Measurements from ENCODE around the gene SPATA33.

SPATA33 gene

DNA sequence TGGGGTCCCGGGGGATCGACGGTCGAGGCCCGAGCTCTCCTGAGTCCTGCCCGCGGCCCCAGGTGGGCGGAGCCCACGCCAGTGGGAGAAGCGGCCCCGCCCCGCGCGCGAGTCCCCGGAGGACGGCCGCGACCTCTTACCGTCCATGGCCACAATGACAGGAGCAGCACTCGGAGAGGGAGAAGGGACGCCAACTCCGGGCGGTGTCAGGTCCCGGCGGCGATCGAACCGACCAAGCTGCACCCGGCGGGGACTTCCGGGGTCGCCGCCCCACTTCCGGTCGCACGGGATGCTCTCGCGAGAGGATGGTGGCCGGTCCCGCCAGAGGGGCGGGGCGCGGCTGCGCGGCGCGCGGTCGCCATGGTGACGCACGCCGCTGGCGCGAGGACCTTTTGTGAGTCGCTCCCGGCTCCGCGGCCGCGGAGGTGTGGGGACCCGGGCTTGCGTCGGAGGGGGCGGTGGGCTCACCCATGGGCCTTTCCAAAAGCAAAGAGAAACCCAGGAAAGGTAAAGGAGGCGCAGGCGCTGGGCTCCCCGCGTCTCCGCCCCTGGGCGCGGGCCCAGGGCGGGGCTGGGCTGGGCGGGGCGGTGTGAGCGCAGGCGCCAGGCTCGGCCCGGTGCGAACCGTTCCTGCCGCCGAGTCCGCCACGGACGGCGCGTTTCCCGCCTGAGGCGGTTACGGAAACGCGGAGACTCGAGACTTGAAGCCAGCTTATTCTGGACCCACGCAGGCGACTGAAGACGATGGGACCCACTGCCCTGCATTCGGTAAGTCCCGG is at the start of gene SPATA33, which contains the start of gene CHMP1A:
Gene SPATA33 (plus strand): TSS at position 395 of the 779 bp plus-strand sequence. CDS start 76 bp downstream, at position 471.
Gene CHMP1A (minus strand): TSS at position 267 of the 779 bp plus-strand sequence. CDS start 120 bp downstream, at position 147.
- DNase-seq: peak; percentile 96

DNA sequence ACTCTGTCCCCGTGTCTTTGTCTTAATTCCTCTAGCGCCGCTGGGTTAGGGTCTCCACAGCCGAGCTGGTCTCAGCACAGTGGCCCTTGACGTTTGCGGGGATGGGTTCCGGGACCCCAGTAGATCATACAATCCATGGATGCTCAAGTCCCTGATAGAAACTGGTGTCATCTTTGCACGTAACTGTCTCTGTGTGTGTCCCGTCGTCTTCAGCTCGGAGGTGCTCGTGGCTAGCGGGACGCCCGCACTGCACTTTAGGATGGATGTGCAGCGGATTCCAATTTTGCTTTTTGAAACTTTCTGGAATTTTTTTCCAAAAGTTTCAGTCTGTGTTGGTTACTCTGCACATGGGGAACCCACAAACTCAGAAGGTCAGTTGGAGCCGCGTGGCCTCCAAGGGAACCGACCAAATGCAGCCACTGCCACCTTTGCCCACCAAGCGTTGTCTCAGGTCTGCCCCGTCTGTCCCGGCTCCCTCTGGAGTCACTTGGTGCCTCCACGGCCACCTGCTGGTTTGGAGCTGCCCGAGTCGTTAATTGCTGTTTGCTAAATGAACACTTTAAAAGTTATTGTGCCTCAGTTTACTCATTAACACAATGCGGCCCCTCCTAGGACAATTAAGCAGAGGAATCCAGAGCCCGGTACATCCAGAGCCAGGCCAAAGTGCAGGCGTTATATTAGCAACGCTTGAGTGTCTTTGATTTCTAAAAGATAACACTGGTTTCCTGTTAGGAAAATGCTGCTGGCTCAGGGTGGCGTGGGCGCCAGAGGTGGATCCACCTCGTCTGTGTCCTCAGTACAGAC is 49.5 kb upstream of the SPATA33 start:
- no peak for DNase-seq

DNA sequence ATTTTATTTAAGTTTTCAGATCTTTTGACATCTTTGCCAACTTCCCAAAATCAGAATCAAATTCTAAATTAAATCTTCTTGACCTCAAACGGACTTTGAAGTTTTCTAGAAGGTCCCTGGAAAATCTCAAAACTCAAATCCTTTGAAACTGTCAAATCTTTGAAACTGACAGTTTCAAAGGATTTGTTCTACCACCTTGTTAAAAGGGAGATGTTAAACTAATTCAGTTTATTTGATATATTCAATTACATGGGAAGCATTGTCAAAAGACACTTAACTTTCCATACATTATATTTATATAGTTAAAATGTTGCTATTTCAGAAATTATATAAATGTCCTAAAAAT is 47.6 kb upstream of the SPATA33 start:
- no peak for DNase-seq

DNA sequence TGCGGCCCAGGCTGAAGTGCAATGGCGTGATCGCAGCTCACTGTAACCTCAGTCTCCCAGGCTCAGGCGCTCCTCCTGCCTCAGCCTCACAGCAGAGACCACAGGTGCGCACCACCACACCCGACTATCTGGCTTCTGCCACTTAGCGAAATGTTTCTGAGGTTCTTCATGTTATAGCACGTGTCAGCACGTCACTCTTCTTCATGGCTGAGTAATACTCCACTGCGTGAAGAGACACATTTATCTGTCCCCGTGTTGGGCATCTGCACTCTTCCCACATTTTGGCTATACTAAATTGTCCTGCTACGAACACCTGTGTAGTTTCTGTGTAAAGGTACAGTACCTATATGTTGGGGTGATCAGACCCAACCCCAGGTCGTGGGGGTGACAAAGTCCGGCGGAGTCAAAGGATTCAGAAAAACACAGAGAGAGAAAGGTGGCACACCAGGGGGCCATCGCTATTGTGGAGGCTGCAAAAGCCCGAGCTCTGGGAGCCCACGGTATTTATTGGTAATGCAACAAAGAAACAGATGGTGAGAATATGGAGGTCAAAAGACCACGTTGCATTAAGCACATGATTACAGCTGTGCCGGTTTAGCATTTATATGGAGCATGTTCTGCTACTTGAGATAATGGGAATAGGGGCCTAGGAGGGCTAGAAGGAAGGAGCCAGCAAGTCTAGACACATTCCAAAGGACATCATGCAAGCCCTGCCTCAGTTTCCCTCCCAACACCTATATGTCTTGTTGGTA is 45.0 kb upstream of the SPATA33 start:
- peak; percentile 60 for DNase-seq

DNA sequence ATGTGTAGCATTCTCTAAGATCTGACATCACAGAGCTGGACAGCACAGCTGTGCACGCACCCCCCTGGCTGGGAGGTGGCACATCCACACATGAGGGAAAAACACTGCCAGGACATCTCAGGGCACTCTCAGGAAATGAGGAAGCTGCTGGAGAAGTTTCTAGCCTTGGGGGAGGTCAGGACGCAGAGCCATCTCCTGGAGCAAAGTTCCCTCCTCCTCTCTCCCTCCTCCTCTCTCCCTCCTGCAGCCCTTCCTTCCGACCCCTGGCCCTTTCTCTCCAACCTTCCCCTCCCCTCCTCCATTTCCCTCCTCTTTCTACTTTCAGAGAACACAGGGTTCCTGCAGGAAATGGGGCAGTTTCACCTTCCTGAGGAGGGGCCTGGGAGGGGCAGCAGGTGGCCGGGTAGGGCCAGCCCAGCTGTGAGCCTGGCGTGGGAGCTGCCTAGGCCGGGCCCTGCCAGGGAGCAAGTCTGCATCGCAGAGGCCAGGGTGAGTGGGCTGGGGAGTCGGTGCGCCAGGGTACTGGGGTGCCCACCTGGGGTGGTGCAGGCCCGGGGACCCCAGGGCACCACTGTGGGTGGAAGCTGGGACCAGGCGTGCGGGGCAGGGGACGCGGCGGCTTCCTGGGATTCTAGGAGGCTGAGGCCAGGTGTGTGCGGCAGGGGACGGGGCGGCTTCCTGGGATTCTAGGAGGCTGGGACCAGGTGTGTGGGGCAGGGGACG is 44.2 kb upstream of the SPATA33 start, which contains the start of gene DPEP1:
Gene DPEP1 (plus strand): TSS at position 412 of the 723 bp plus-strand sequence. CDS start 16,769 bp downstream, outside the sequence.
- DNase-seq: no peak

DNA sequence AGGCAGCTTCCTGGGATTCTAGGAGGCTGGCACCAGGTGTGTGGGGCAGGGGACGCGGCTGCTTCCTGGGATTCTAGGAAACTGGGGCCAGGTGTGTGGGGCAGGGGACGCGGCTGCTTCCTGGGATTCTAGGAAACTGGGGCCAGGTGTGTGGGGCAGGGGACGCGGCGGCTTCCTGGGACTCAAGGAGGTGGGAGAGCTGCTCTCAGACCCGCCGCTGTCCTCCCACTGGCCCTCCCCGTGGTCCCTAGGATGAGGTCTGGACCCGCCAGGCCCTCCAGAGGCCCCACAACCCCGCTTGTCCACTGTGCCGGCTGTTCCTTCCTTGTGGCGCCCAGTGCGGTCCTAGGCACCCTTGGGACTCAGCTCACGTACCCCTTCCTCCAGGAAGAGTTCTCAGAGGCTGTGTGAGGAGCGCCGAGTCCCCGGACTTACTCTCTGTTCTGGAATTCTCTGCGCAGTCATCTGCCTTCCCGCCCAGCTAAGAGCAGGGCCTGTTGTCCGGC is 43.6 kb upstream of the SPATA33 start:
- DNase-seq: no peak

DNA sequence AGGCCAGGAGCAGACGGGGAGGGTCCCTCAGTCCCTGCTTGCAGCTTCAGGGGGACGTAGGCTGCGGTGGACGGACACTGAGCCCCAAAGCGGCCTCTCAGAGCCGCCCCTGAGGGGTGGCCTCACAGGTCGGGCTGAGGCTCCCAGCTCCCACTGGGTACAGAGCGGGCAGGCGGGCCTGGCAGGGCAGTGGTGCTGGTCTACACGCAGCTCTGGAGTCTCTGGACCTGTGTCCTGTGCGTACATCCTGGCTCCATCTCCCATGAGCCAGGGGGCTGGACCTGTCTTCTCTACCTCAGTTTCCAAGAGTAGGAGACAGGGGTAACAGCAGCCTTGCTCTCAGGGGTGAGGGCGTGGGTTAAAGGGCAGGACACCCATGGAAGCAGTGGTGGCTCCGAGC is 42.5 kb upstream of the SPATA33 start:
- no peak for DNase-seq

DNA sequence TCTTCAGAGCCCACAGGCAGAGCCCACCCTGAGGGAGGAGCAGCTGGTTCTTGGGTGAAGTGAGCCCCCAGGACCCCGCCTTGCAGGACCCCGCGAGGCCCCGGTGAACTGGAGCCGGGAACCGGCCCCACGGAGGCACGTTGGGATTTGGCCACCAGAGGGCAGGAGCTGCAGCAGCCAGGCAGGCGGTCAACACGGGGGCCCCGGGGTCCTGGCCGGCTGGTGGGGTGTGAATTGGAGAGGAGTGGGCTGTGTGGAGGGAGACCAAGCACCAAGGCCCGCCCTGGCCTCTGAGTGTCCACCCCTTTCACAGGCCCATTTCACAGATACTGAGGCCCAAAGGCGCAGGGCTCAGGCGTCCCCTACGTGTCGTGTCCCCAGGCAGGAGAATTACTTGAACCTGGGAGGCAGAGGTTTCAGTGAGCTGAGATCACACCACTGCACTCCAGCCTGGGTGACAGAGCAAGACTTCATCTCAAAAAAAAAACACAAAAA is 42.0 kb upstream of the SPATA33 start:
- no peak for DNase-seq

DNA sequence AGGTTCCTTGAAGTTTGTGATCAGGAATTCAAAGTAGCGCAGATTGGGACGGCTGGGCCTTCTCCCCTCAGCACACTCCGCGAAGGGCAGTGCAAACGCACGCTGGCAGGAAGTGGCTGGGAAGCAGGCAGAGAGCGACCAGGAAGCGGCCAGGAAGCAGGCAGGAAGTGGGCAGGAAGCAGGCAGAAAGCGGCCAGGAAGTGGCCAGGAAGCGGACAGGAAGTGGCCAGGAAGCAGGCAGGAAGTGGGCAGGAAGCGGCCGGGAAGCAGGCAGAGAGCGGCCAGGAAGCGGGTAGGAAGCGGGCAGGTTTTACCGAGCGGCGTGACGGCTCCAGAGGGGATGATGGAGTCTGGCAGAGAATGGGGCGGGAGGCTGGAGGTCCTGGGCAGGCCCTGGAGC is 41.0 kb upstream of the SPATA33 start:
- DNase-seq: no peak

DNA sequence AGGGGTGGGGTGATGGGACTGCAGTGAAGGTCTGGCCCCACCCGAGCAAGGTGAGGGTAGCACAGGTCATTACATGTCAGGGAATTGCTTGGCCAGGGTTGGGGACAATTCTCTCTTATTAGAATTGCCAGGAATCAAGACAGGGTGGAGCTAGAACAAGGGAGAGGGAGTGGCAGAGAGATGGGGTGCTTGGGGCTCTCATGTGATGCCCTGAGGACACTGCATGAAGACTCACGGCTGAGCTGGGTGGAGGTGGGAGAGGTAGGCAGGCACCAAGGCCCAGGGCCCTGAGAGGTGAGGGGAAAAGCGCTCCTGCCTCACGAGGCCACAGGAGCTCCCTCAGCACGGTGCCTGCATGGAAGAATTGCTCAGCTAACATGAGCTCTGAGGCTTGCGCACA is 40.6 kb upstream of the SPATA33 start:
- DNase-seq: no peak

DNA sequence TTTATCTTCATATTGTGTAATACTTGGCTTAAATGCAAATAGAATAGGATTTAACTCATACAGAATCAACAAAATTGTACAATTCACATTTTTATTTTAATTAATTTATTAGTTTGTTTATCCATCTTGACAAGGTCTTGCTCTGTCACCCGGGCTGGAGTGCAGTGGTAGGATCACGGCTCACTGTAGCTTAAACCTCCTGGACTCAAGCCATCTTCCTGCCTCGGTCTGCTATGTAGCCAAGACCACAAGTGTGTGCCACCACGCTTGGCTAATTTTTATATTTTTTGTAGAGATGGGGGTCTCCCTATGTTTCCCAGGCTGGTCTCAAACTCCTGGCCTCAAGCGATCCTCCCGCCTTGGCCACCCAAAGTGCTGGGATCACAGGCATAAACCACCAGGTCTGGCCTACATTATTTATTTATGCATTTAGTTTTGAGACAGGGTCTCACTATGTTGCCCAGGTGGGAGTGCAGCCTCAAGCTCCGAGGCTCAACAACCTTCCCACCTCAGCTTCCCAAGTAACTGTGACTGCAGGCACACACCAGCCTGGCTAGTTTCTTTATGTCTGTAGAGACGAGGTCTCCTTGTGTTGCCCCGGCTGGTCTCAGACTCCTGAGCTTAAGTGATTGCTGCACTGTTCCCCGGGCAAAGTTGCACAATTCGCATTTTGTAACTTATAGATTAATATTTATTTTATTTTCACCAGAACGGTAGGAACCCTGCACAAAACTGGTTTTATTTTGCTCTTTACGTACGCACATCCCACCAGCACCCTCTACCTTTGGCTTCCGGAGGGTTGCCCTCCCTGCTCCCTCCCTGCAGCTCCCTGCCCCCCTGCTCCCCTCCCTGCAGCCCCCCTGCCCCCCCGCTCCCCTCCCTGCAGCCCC is 39.3 kb upstream of the SPATA33 start:
- DNase-seq: no peak

DNA sequence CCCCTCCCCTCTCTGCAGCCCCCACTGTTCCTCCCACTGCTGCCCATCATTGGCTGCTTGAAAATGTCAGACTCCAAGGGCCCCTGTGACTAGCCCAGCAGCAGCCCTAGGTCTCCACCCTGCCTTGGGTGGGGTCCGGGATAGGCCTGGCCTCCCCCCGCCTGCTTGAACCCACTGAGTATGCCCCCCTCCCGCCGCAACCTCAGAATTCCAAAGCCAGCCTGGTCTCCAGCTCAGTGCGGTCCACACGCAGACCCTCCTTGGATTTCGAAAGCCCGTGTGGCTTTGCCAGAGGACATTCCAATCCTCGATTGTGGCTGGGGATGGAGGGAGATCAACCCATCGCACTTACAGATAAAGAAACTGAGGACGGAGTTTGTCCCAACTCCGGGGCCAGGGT is 37.8 kb upstream of the SPATA33 start:
- DNase-seq: peak; percentile 58

DNA sequence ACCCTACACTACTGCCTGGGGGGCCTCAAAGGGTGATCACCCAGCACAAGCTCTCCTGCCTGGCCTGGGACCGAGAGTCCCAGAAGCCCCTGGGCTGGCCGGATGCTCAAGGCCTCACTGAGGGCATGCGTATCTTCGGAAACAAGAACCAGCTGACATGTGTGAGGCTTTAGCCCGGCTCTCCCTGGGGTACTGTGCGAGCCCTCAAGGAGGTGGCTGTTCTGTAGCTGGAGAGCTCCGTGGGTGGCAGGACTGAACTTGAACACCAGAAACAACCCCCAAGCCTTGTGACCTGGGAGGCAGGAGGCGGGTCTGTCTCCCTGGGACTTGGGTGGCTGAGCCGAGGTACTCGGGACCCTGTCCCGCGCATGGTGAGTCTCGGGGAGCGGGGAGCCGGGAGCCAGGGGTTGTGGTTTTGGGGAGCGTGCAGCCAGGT is 37.2 kb upstream of the SPATA33 start:
- peak; percentile 43 for DNase-seq

DNA sequence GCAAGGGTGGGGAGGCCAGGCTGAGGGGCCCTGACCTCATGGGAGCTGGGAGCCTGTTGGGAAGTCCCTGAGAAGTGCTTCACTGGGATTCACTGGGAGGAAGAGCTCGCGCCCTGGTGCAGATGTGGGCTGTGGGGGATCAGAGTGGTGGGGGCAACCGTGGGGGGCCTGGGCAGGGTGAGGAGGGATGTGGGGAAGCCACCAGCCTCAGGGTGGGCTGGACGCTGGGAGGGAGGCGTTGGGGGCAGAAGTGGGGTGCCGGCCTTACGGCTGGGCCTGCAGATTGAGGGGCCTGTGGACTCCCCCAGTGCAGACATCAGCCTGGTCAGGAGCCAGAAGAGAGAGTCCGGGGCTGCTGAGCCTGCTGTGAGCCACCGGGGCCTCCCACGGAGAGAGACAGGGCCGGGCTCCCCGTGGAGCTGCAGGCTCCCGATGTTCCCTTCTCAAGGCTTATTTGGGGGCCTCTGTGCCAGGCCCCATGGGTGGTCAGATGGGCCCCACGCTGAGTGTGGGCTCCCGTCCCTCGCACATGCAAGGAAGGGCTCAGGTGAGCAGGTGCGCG is 36.4 kb upstream of the SPATA33 start:
- no peak for DNase-seq

DNA sequence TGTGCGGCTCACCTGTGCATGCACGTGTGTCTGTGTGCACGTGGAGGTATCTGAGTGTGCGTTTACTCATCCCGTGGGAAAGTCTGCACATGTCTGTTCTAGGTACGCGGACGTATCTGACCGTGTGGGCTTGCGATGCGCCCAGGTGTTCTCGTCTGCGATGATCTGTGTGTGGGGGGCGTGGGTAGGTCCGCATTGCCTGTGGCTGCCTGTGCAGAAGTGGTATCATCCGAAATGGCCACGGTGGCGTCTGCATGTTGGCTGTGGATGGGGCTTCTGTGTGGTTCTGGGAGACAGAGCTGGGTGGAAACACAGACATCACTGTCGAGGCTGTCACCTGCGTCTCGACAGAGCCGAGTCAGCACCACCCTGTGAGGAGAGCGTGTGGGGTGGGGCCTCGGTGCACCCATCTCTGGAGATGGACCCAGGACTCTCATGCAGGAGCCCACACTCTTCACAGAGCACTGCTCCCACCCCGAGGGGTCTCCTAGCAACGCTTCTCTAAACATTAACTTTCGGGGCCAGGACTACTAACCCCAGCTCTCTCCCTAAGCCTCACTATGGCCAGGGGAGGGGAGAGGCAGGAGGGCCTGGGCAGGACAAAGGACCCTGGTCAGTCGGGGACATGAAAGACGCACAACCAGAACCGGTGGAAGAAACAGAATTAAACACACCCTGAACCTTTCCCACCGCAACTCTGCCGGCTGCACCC is 35.8 kb upstream of the SPATA33 start:
- no peak for DNase-seq

DNA sequence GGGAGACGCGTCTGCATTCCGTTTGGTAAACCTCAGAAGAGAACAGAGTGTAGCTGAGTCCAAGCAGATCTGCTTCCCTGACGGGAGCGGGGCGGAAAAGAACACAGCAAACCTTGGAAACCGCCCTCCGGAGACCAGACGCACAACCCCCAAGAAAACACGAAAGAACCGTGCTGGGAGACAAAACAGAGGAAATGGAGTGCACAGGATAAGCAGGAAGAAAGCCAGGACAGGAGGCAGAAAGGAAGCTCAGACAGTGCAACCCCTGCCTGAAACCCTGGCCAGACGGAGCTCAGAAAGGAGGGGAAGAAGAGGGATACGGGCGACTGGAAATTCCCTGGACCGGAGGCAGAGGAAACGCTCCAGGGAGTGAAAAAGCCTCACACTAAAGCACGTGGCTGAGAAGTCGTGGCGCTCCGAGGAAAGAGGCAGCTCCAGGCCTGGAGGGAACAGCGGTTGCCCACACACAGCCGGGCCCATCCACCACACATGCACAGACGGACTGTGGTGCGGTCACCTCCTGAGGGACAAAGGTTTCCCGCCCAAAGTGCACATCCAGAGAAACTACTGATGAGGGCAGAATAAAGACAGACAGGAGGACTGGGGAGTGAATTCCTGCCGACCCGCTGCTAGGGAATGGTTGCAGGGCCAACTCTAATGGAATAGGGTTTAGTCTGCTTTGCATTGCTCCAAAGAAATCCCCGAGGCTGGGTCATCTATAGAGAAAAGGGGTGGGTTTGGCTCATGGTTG is 34.0 kb upstream of the SPATA33 start:
- peak; percentile 52 for DNase-seq

DNA sequence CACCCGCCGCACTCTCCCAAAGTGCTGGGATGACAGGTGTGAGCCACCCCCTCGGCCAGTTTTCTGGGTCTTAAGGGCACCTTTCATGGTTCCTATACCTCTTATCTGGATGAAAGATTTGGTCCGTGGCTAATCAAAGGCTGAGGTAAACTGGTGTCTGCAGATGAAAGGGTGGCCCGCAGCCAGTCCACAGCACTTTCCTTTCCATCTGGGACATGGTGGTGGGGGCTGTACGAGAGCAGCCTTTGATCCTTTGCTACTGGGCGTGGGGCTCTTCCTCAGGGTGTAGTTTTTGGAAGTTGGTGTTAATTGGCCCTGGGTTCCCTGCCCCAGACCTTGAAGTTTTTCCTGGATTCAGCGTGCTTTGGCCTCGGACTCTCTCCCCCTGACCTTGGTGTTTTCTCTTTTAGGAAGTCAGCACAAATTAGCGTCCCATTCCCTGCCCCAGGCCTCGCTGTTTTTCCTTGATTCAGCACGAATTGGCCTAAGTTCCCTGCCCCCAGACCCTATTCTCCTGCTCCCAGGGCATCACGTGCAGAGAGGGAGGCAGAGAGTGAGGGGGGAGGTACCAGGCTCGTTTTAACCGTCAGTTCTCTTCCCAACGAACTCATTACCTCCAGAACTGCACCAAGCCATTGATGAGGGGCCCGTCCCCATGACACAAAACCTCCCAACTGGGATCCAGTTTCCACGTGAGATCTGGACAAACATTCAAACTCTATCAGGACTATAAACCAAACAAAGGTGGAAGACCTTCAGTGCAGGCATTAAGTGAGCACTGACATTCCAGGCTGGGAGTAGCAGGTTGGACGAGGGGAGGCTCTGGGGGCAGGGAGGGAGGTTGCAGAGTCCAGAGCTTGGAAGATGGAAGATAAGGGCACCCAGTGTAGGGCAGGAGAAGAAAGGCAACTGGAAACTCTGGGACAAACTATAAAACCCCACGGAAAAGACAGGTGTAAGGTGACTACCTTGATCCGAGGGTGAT is 32.6 kb upstream of the SPATA33 start:
- no peak for DNase-seq
